Spleen (tissue), 7 donors: ENCODE data around the gene SYNPO.

Source experiments
- POLR2A ChIP-seq, 3 donors: fragments of 450-650 bp; IDR thresholded peaks; one replicate each; pipeline ENCODE4 v1.5.1; 2017; ENCODE audit warnings: antibody characterized with exemption in 3 of 3, mild to moderate bottlenecking in 1 of 3
- POLR2AphosphoS5 ChIP-seq, 3 donors: sonication (generic); formaldehyde crosslinking; IDR thresholded peaks; one replicate each; pipeline ENCODE4 v1.5.1; 2017; ENCODE audit warnings: antibody characterized with exemption in 3 of 3
- TF ChIP-seq, protein P1 (sequence below), 11 experiments: fragments of 200-600 bp in 7 of 11; fragments of 450-650 bp in 4 of 11; sonication (generic) in 4 of 11; IDR thresholded peaks in 8 of 11; conservative IDR thresholded peaks in 3 of 11; 1 replicate in 7 of 11; 2 replicates in 4 of 11; pipeline versions ENCODE4 v1.4.0 to v1.8.0; 2016 to 2021; ENCODE audit warnings: antibody characterized with exemption in 11 of 11, inconsistent platforms in 4 of 11, mild to moderate bottlenecking in 1 of 11
- donor health status: DM: no; HTN: no; CAD: no; lungs with moderate emphysema.
- donor health status: DM: no; HTN: no; CAD: no.
- donor health status: DM: no; HTN: no; CAD: no.

DNA sequence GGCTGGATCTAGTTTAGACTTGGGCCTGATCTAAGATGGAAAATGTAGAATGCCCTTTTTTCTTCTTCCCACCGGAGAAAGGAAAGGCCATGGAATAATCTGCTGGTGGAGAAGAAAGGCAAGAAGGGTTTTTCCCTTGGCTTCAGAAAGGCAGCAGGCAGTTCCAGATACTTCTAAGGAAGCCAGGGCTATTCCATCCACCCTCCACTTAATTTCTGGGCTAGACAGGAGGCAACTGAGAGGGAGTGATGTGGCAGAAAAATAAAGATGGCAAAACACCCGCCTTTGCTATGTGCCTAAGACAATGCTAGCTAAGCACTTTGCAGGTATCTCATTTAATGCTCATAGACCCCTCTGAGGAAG is 30.5 kb downstream of the SYNPO start:
- TF ChIP-seq, protein P1, sequence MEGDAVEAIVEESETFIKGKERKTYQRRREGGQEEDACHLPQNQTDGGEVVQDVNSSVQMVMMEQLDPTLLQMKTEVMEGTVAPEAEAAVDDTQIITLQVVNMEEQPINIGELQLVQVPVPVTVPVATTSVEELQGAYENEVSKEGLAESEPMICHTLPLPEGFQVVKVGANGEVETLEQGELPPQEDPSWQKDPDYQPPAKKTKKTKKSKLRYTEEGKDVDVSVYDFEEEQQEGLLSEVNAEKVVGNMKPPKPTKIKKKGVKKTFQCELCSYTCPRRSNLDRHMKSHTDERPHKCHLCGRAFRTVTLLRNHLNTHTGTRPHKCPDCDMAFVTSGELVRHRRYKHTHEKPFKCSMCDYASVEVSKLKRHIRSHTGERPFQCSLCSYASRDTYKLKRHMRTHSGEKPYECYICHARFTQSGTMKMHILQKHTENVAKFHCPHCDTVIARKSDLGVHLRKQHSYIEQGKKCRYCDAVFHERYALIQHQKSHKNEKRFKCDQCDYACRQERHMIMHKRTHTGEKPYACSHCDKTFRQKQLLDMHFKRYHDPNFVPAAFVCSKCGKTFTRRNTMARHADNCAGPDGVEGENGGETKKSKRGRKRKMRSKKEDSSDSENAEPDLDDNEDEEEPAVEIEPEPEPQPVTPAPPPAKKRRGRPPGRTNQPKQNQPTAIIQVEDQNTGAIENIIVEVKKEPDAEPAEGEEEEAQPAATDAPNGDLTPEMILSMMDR (IDR thresholded peaks at IDR 0.05 in 8 of 11, conservative IDR thresholded peaks at IDR 0.05 in 3 of 11) = no peak
- TF ChIP-seq POLR2AphosphoS5 (IDR thresholded peaks at IDR 0.05) (no peak), POLR2A (IDR thresholded peaks at IDR 0.05) (no peak)
